Femur (tissue), 1 donor: Measurements from ENCODE around the gene FAR2.
"Not testable (repeated sequence)": the region's sequence is repeated elsewhere in the genome, so short reads cannot be mapped to it uniquely, and the experiment has no call there.

Experiments used
- DNase-seq: peaks from one replicate; pipeline ENCODE4 v3.0.0-alpha.2; 2017

FAR2 gene

GRCh38 chr12:29240441-29240840, 91.4 kb downstream of the FAR2 start:
- no peak for DNase-seq

- DNase-seq = no peak
Measured at GRCh38 chr12:29241821-29242591, 92.9 kb downstream of the FAR2 start.

- DNase-seq = no peak
Measured at GRCh38 chr12:29242921-29243431, 93.9 kb downstream of the FAR2 start.

- DNase-seq = no peak
Measured at GRCh38 chr12:29244159-29244765, 95.2 kb downstream of the FAR2 start.

- DNase-seq = no peak
Measured at GRCh38 chr12:29245246-29245645, 96.2 kb downstream of the FAR2 start.

- no peak for DNase-seq
Measured at GRCh38 chr12:29249930-29250329, 100.9 kb downstream of the FAR2 start.

- DNase-seq = no peak
Measured at GRCh38 chr12:29253906-29254625, 105.0 kb downstream of the FAR2 start.

- DNase-seq = no peak
Measured at GRCh38 chr12:29255042-29255441, 106.0 kb downstream of the FAR2 start.

- DNase-seq = no peak
Measured at GRCh38 chr12:29256598-29256997, 107.5 kb downstream of the FAR2 start.

GRCh38 chr12:29257687-29258086, 108.6 kb downstream of the FAR2 start:
- DNase-seq = not testable (repeated sequence)

- DNase-seq = no peak
Measured at GRCh38 chr12:29264424-29264823, 115.3 kb downstream of the FAR2 start.

- no peak for DNase-seq
Measured at GRCh38 chr12:29269706-29270408, 120.8 kb downstream of the FAR2 start.

- DNase-seq = no peak
Measured at GRCh38 chr12:29270446-29270845, 121.4 kb downstream of the FAR2 start.

- DNase-seq = no peak
Measured at GRCh38 chr12:29273178-29273843, 124.2 kb downstream of the FAR2 start.

GRCh38 chr12:29275834-29276233, 126.8 kb downstream of the FAR2 start:
- DNase-seq = no peak

GRCh38 chr12:29277231-29277630, 128.2 kb downstream of the FAR2 start:
- DNase-seq = no peak

GRCh38 chr12:29278673-29279420, 129.8 kb downstream of the FAR2 start:
- DNase-seq = no peak

- no peak for DNase-seq
Measured at GRCh38 chr12:29281371-29282005, 132.4 kb downstream of the FAR2 start.

- no peak for DNase-seq
Measured at GRCh38 chr12:29282031-29282816, 133.1 kb downstream of the FAR2 start.

GRCh38 chr12:29283969-29284700, 135.1 kb downstream of the FAR2 start:
- DNase-seq = no peak
